HG03103 (cell line): Measurements from ENCODE around the gene SMURF1.
"Not testable (repeated sequence)": the region's sequence is repeated elsewhere in the genome, so short reads cannot be mapped to it uniquely, and the experiment has no call there.

ENCODE experiments used
- ATAC-seq: cut with Tn5 transposase; IDR thresholded peaks from one replicate; pipeline ENCODE4 v1.9.1; 2021; ENCODE audit warnings: low read depth; ENCODE audit not compliant: unreplicated experiment

Gene SMURF1

DNA sequence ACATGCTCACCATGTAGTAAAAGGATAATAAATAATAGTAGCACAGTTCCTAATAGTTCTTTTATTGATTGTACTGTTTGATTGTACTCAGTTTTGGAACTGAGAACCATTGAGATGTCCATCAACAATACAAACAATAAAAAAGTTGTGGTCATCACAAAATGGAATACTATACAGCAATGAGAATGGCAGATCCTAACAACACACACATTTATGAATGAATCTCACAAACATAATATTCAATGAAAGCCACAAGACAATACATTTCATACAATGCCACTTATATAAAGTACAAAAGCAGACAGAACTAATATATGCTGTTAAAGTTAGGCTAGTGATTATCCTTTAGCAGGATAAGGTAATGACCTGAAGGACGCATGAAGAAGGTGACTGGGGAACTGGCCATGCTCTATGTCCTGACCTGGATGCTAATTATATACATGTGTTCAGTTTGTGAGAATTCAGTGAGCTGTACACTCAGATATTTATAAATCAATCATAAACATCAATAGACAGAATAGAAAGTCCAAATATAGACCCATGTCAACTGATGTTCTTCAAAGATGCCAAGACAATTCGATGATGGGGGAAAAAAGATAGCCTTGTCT lies 70.0 kb downstream of the SMURF1 start:
- ATAC-seq = no peak

DNA sequence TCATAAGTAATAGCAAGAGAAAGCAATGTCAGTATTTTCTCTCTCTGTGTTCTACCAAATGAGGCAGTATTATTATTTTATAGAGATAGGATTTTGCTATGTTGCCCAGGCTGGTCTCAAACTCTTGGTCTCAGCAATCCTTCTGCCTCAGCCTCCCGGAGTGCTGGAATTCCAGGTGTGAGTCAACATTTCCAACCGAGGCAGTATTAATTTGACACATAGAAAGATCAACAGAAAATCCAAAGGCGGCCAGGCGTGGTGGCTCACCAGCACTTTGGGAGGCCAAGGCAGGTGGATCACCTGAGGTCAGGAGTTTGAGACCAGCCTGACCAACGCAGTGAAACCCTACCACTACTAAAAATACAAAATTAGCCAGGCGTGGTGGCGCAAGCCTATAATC lies 71.8 kb downstream of the SMURF1 start:
- ATAC-seq = no peak

DNA sequence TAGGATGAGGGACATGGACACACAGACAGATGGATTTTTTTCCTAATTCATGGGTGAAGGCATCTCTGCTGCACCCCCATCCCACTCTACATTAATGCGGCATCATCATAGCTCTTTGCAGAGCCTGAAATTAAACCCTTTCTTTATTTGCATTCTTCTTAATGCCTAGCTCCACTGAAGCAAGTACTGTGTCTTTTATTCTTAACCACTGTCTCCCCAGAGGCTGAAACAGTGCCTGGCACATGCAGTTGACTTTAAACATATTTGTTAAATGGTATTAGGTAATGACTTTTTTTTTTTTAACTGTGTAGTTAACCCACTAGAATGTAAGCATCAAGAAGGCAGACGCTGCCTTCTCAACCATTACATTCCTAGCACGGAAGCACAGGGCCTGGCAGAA lies 73.5 kb downstream of the SMURF1 start:
- no peak for ATAC-seq

DNA sequence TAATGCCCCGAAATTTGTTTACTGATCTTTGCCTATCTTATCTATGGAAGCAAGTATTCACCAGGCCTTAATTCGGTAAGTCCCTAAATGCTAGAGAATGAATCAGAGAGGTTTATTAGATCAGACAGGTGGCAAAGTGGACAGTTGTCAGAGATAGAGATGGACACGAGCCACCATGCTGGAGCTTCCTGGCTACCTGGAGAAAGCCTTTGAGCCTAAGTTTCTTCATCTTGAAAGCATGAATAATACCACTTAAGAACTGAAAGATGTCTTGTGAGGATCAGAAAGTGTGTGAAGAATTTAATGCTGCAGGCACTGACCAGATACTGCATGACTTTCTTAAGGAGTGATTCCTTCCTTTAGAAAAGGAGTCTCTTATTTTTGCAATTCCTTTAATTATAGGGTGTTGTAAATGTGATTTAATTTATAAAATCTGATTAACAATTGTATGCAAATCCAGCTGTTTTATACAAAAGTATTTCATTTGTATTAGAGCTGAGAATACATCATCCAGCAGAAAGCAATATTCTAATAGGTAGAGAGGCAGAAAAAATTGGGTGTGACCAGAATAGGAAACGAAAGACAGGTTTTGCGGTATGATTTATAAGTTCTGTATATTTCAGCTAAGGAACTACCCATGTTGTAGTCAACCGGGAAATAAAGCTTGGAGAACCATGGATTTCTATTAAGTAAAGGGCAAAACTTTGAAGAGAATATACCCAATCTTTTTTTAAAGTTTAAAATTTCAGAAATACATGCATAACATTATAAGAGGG lies 82.7 kb downstream of the SMURF1 start:
- ATAC-seq = no peak

DNA sequence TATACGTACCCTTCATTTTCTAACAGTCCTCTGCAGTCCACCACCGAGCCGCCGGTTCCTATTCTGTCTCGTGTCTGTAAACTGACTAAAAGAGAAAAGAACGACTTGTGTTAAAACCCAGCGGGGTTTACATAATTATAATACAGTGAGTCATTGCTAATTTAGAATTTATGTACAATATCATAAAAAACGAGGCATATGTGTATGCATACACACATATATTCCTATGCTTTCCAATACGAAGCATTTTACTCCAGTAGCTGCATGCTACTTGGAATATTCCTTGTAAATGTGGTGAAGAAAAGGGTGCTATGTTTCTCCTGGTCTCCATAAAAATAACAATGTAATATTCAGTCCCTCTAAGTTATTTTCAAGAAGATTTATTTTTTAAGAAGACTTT lies 89.1 kb downstream of the SMURF1 start:
- no peak for ATAC-seq

DNA sequence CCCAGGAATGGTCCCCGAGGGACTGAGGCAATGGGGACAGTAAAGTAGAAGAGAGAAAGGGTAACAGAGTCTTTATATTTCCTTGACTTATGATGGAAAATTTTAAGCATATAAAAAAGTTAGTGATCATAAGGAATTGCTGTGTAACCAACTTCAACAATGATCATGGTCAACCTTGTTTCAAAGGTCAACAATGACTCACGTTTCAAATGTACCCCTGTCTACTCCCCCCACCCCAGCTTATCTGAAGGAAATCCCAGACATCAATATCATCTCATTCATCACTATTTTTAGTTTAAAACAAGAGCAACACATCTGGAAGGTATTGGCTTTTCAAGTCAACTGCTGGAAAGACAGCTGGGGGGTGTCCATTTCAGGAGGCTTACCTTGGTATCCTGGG lies 92.9 kb downstream of the SMURF1 start:
- ATAC-seq = no peak

DNA sequence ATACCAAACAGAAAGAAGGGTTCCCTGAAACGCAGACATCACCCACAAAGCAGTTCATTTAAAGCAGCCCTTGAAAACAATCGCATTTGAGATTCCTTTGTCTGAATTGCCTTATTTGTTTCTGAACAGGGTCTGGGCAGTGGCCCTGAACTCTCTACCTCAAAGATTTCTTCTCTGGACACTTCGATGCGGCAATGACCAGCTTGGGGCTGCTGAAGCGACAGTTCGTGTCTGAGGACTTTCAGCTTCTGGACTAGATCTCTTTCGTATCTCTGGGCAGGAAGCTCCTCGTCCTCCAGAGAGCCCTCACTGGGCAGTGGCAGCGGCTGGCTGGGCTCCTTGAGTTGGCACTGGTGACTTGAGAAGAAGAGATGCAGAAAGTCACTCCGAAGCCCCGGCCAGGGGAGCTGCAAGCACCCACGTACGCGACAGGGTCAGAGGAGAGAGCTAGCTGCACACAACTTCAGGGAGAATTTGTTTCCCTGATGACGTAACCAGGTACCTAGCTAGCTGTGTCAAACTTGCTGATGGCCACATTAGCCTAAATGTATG lies 96.3 kb downstream of the SMURF1 start:
- no peak for ATAC-seq

DNA sequence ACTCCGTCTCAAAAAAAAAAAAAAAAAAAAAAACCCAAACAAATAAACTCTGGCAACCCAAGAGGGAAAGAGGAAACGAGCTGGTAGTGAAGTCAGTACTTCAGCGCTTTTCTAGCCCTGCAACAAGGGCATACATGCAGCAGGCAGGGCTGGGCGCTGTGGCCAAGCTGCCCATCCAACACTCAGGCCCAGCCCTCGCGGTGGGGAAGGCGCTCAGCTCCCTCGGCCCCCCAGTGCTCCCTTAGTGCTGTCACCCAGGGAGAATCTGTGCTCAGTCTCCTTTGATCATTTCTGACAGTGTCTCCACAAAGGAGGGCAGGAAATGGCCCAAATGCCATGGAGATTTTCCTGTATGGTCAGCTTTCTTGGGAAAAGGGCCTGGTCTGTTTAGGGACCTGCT lies 97.2 kb downstream of the SMURF1 start:
- no peak for ATAC-seq

DNA sequence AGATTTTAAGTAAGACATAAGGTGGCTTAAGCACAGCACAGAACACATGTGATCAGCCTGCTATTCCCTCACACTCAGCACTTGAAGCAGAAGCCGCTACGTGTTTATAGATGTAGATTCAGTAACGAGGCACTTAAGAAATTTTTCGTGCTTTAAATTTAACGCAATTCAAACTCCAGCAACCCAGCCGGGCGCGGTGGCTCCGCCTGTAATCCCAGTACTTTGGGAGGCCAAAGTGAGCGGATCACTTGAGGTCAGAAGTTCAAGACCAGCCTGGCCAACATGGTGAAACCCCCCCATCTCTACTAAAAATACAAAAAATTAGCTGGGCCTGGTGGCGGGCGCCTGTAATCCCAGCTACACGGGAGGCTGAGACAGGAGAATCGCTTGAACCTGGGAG lies 97.6 kb downstream of the SMURF1 start:
- not testable (repeated sequence) for ATAC-seq

DNA sequence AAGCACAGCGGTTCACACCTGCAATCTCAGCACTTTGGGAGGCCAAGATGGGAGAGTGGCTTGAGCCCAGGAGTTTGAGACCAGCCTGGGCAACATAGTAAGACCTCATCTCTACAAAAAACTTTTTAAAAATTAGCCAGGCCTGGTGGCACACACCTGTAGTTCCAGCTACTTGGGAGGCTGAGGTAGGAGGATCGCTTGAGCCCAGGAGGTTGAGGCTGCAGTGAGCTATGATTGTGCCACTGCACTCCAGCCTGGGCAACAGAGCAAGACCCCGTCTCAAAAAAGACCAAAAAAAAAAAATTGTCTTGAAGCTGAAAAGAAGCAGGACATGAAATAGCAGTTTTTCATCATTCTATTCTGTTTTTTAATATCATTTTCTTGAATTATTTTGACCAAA lies 99.0 kb downstream of the SMURF1 start:
- not testable (repeated sequence) for ATAC-seq

DNA sequence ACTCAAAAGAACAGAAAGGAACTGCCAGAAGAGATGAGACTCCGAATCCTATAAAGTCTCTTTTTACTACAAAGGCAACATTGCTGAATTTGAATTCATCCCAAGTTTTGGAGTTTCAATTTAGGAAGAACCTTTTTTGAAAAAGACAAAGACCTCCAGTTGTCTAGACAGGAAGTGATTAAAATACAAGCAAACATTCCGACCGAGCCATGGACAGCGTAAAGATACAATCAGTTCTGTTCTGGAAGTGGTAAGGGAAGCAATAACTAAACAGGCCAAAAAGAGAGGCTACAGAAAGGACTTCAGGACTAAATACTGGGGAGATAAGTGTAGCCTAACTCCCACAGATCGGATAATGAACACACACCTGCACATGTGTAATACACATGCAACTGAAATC lies 101.0 kb downstream of the SMURF1 start:
- ATAC-seq = no peak

DNA sequence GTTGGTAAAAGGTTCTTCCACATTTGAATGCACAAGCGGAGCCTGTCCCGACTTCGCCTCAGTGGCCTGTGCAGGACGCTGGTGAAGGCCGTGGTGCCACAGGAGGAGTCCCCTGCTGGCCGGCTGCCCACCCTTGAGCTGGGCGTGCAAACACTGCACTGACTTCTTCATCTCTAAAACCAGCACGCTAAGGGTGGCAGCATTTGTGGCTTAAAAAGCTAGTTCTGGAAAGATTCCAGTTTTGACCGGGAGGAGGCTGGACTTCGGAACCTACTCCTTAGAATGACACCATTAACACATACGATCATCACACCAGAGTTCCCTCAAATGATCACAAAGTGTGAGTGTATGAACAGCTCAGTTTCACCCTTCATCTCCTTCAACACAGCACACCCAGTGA lies 102.4 kb downstream of the SMURF1 start:
- no peak for ATAC-seq

DNA sequence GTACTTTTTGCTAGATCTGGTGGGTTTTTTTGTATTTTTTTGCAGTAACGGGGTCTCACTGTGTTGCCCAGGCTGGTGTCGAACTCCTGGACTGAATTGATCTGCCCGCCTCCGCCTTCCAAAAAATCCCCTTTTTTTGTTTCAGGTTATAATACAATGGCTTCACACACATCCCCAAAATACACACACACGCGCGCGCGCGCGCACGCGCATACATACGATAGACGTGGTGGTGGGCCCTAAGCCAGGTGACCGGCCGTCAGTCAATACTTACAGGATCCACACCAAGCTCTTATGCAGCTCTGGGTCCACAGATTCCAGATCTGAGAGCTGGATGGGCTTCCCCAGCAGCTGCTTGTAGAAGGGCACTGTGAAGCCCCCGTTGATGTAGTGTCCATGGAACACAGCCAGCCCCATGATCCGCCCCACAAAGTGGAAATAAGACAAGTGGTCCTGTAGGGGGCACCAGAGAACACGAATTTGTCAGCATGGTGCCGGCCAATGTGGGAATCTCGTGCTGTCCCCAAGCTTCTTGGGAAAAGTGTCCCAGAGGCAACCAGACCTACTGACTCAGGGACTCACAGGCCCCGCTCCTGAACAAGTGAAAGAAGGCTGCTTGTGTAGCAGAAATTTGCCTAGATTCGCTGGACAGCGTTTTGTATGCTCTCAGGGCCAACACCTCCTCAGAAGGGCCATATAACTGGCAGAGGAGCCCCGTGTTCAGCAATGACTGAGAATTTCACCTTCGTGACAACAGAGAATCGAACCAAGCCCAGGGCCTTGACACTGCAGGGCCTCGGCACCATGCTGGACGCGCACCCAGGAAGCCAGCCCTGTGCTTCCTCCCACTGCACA lies 103.6 kb downstream of the SMURF1 start:
- no peak for ATAC-seq

DNA sequence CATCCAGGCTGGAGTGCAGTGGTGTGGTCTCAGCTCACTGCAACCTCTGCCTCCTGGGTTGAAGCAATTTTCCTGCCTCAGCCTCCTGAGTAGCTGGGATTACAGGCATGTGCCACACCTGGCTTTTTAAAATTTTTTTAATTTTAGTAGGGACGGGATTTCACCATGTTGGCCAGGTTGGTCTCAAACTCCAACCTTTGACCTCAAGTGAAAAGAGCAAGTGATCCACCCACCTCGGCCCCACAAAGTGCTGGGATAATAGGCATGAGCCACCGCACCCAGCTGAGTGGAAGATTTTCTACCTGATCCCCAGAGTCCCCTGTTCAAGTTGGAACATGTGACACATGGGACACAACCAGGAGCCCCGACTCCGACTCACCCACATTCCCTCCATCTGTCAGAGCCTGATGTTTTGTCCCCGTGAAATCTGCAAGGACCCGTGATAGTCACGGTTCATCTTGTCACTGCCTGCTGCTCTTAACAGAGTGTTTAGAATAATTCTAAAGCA lies 104.5 kb downstream of the SMURF1 start:
- ATAC-seq = no peak

DNA sequence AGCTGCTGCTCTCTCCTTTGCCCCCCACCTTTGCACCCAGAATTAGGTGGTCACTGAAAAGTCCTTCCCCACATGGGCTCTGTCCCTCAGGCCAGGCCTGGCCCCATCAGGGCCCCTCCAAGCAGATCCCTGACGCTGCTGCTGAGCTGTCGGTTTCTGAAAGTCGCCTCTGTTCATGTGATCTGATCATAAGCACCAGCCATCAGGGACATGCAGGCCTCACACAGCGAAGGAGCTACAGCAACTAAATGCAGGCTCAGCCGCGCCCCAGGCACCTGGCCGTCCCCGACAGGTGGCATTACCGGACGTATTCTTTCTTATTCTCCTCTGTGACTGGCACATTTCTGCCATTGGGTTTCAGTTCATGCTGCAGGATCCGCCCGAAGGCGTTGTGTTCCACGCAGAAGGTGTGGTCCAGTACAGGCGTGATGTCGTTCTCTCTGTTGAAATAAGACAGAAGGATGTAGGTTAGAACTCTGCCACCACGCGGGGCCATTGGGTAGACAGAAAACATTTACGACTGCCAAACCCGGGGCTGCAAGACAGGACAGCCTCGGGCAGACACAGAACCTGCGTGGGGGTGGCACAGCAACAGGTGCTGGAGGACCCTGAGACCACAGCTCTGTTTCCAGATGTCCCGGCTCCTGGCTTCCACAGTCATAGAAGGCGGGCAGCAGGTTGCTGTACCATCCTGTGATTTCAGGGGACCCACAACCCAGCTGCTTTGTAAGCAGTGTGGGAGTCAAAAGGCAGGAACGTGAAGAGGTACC lies 105.6 kb downstream of the SMURF1 start:
- no peak for ATAC-seq

DNA sequence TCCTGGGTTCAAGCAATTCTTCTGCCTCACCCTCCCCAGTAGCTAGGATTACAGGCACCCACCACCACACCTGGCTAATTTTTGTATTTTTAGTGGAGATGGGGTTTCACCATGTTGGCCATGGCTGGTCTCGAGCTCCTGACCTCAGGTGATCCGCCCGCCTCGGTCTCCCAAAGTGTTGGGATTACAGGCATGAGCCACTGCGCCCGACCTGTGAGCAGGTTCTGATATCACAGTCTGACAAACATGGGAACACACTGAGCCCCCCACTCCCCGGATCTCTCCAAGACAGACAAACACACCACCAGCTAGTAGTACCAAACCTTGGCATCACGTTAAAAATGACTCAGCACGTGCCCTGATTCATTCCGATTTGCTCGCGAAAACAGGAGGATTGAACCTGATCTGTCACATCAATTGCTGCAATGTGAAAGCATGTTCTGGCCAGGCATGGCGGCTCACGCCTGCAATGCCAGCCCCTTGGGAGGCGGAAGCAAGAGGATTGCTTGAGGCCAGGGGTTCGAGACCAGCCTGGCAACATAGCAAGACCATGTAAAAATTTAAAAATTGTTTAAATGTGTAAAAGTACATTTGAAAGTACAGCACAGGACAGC lies 106.5 kb downstream of the SMURF1 start:
- ATAC-seq = no peak

DNA sequence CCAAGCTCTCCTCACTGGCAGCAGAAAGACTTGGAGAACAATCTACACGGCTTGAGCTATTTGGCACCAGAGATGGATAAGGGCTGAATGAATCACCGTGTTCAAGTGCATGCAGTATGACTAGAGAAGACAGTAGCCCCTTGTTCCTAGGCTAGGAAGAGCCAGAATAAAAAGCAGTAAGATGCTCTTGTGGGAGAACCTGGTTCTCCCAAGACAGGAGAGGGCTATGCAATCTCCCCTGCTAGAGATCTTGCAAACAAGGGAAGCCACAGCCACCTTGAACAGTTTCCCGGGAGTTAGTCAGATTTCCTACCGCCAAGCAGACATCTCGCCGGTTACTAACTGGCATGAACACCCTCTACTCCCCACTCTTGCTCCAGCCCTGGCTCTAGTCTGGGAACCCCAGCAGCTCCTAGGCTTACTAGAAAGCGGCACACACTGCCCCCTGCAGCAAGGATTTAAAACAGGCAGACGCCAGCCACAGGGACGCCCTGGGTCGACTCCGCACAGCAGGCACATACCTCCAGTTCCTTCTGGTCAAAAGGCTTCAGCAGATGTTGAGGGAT lies 107.3 kb downstream of the SMURF1 start:
- no peak for ATAC-seq

DNA sequence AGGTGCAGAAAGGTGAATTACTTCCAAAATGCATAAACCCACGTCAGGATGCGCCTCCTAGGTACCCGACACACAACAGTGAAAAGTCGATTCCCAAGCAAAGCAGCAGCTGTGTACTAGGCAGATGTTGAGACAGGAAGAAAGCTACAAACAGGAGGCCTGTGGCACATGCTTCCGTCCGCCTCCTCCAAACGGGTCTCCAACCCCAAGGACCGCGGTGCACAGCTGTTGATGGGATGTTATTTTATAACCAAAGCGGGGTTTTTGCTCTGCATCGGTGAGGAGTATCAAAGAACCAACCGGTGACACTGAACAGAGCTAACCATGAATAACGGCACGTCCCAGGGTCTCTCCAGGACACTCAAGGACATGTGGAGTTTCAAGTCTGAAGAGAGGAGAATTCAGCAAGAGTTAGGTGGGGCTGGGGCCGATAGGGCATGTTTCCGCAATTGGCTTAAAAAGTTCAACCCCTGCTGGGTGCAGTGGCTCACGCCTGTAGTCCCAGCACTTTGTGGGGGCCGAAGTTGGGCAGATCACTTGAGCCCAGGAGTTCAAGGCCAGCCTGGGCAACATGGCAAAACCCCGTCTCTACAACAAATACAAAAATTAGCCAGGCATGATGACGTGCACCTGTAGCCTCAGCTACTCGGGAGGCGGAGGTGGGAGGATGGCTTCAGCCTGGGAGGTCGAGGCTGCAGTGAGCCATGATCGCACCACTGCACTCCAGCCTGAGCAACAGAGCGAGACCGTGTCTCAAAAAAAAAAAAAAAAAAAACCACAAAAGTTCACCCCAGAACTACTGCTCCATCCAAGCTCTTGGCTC lies 108.0 kb downstream of the SMURF1 start:
- no peak for ATAC-seq
